Measurements from ENCODE around the gene NKD1.

The NKD1 gene

DNA sequence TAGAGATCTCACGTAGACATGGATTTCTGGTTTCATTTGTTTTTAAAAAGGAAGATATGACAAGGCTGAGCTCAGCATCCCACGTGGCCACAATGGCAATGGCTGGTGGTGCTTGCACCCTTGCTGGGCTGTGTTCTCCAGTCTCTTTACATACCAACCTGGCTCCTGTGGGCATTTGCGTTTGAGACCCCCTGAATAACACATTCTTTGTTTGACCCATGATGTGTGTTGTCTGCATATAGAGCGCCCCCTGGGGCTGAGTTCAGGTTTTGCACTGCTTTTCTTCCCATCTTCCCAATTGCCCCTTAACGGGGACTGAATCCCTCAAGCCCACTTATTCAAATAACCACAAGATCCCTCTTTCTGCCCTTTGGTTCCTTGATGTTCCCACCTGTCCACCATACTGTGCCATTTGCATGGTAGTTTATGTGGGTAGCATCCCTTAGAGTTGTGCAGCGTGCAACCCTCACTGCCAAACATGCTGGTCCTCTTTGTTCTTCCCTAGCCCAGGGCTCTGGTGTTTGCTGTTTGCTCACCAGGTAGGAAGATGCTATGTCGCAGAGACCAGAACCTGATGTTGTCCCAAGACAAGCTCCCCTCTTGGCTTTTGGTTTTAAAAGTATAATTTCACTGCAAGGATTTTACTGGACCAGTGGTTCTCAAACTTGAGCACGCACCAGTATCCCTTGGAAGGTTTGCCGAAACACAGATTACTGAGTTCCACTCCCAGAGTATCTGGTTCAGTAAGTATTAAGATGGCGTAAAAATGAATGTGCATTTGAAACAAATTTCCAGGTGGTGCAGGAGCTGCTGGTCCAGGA, 38.5 kb upstream of the NKD1 start:
- H3K27me3 Mint-ChIP-seq = peaks cover 2% of the 10 kb centered on the region
- no peak overlapping the region for H3K4me3 Mint-ChIP-seq
- no peaks in the 10 kb centered on the region for H3K9me3 Mint-ChIP-seq
- no peaks in the 10 kb centered on the region for H3K4me1 Mint-ChIP-seq
- ATAC-seq (ENCODE audit: low read depth) = no peak
- DNase-seq (ENCODE audit: low spot score in 2 of 2) = no peak
- no peaks in the 10 kb centered on the region for H3K36me3 Mint-ChIP-seq
- no peak overlapping the region for H3K27ac Mint-ChIP-seq

DNA sequence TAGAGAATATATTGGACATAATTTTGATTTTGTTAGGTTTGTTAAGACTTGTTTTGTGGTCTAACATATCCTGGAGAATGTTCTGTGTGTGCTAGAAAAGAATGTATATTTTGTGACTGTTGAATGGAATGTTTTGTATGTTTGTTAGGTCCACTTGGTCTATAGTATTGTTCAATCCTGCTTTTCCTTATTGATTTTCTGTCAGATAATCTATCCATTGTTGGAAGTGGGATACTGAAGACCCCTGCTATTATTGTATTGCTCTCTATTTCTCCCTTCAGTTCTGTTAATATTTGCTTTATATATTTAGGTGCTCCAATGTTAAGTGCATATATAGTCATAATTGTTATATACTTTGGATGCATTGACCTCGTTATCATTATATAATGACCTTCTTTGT, 33.0 kb upstream of the NKD1 start:
- H3K27ac Mint-ChIP-seq = no peak overlapping the region

DNA sequence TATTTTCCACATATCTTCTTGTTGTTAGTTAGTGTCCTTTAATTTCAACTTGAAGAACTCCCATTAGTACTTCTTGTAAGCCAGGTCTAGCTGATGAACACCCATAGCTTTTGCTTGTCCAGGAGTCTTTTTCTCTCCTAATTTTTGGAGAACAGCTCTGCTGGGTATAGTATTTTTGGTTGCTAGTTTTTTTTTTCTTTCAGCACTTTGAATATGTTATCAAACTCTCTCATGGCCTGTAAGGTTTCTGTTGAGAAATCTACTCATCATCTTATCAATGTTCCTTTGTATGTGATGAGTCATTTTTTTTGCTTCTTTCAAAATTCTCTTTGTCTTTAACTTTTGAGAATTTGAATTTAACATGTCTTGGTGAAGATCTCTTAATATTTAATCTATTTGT, 31.8 kb upstream of the NKD1 start:
- no peak for ATAC-seq (ENCODE audit: low read depth)
- Mint-ChIP-seq H3K4me1 (no peaks in the 10 kb centered on the region), H3K9me3 (peaks cover 11% of the 10 kb centered on the region), H3K27me3 (peaks cover 12% of the 10 kb centered on the region), H3K4me3 (no peak overlapping the region), H3K36me3 (peaks cover 7% of the 10 kb centered on the region), H3K27ac (no peak overlapping the region)
- DNase-seq (ENCODE audit: low spot score in 2 of 2) = no peak

More for the DNA sequence above, 33.0 kb upstream of the NKD1 start:
- no peak for DNase-seq (ENCODE audit: low spot score in 2 of 2)
- peaks cover 2% of the 10 kb centered on the region for H3K36me3 Mint-ChIP-seq
- H3K9me3 Mint-ChIP-seq = peaks cover 11% of the 10 kb centered on the region
- H3K4me3 Mint-ChIP-seq = no peak overlapping the region
- ATAC-seq (ENCODE audit: low read depth) = no peak
- H3K27me3 Mint-ChIP-seq = peaks cover 7% of the 10 kb centered on the region
- H3K4me1 Mint-ChIP-seq = no peaks in the 10 kb centered on the region

DNA sequence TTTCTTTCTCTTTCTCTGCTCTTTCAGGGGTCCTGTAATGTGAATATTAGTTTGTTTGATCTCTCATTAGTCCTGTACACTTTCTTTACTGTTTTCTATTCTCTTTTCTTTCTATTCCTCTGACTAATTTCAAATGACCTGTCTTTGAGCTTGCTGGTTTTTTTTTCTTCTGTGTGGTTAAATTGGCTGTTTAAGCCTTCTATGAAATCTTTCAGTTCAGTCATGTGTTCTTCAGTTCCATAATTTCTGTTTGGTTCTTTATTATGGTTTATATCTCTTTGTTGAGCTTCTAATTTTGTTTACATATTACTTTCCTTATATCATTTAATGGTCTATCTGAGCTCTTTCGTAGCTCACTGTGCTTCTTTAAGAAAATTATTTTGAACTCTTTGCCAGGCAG, 31.3 kb upstream of the NKD1 start:
- peaks cover 11% of the 10 kb centered on the region for H3K9me3 Mint-ChIP-seq
- no peak overlapping the region for H3K27ac Mint-ChIP-seq
- no peak for ATAC-seq (ENCODE audit: low read depth)
- H3K36me3 Mint-ChIP-seq = peaks cover 7% of the 10 kb centered on the region
- H3K27me3 Mint-ChIP-seq = peaks cover 12% of the 10 kb centered on the region
- H3K4me3 Mint-ChIP-seq = no peak overlapping the region
- no peak for DNase-seq (ENCODE audit: low spot score in 2 of 2)
- H3K4me1 Mint-ChIP-seq = no peaks in the 10 kb centered on the region

DNA sequence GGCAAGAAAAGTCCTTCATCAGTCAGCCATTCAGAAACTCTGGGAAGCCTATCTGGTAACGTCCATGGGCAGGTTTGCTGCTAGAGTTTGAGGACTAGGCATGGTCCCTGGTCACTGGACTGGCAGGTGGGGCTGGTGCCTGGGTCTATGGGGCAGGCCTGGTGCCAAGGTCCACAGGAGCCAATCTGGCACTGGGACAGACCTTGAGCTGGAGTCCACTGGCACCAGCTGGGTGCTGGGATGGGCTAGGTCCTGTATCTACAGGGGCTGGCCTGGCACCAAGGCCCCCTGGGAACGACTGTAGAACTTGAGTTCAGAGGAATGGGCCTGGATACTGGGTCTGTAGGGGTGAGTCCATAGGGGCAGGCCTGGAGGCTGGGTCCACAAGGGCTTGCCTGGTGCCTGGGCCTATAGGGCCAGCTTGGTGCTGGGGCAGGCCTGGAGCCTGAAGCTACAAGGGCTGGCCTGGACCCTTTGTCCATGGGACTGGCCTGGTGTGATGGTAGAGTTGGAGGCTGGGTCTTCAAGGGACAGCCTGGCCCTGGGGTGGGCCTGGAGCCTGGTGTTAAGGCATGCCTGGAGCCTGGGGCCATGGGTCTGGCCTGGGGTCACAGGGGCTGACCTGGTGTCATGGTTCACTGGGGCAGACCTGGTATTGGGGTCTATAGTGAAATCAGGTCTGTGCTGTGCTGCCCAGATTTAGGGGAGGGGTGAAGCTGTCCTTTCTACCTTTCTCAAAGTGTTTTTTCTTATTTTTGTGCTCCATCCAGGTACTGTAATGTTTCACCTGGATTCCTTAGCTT, 30.5 kb upstream of the NKD1 start:
- DNase-seq (ENCODE audit: low spot score in 2 of 2) = no peak
- Mint-ChIP-seq H3K27ac (no peak overlapping the region), H3K4me1 (no peaks in the 10 kb centered on the region), H3K4me3 (no peak overlapping the region), H3K36me3 (peaks cover 7% of the 10 kb centered on the region), H3K27me3 (peaks cover 13% of the 10 kb centered on the region), H3K9me3 (peaks cover 11% of the 10 kb centered on the region)
- no peak for ATAC-seq (ENCODE audit: low read depth)

DNA sequence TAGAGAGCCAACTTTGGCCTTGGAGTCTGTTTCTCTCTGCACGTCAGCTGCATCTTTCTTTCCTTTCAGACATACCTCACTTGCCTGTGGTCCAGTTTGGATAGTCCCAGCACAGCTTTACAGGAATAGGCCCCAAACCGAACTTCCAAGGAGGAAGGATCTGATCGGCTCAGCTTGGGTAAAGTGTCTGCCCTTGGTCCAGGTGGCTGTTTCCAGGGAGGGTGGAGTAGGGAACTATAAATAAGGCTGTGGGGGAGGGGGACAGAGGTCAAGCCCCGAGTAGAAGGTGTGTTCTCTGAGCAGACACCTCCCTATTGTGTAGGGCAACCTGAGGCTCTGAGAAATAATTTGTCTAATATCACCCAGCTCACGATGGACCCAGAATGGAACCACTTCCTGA, 29.2 kb upstream of the NKD1 start:
- Mint-ChIP-seq H3K36me3 (peaks cover 7% of the 10 kb centered on the region), H3K9me3 (peaks cover 11% of the 10 kb centered on the region), H3K4me1 (no peaks in the 10 kb centered on the region), H3K27ac (no peak overlapping the region), H3K4me3 (no peak overlapping the region), H3K27me3 (peaks cover 15% of the 10 kb centered on the region)
- ATAC-seq (ENCODE audit: low read depth) (no peak), DNase-seq (ENCODE audit: low spot score in 2 of 2) (no peak)

DNA sequence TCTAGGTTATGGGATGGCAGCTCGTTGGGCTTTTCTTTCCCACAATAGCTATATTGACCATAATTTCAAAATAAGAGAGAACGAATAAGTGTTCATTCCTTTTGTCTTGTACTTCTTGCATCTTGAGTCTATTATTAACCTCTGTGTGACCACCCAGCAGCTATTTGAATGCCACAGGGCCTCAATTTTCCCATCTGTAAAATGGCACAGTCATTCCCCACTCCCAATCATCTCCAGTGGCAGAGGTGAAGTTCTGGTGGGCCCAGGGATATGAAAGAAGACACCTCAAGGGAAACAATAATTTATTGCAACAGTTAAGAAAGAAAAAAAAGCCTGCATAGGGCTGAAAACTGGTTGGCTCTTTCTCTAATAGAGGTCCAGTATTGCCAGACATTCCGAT, 28.6 kb upstream of the NKD1 start:
- H3K36me3 Mint-ChIP-seq = peaks cover 7% of the 10 kb centered on the region
- DNase-seq (ENCODE audit: low spot score in 2 of 2) = no peak
- H3K27ac Mint-ChIP-seq = no peak overlapping the region
- no peaks in the 10 kb centered on the region for H3K4me1 Mint-ChIP-seq
- peaks cover 11% of the 10 kb centered on the region for H3K9me3 Mint-ChIP-seq
- no peak for ATAC-seq (ENCODE audit: low read depth)
- H3K4me3 Mint-ChIP-seq = no peak overlapping the region
- H3K27me3 Mint-ChIP-seq = peaks cover 15% of the 10 kb centered on the region

DNA sequence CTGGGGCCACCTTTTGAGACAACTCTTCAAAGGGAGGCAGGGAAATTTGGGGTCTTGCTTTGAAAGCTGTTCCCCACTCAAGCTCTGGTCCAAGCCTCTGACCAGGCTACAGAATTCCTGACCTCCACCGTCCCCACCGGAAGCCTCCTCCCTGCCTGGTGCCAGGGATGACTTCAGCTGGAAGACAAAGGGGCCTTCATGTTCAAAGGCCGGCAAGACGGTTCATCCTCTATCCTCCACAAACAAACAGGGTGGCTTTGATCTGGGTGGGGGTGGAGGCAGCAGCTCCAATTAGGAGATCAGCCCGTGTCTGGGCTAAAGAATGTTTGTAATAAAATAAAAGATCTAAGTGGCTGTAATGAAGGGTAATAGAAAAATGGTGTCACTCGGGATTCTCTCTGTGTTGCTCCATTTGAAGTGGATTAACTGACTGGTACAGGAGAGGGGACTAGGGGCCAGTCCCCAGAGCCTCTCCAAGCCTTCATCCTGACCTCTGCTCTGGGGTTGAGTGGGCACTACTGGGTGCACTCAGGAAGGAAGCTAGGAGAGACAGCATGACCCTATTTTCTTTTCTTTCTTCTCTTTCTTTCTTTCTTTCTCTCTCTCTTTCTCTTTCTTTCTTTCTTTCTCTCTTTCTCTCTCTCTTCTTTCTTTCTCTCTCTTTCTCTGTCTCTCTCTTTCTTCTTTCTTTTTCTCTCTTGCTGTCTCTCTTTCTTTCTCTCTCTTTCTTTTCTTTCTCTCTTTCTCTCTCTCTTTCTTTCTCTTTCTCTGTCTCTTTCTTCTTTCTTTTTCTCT, 27.5 kb upstream of the NKD1 start:
- ATAC-seq (ENCODE audit: low read depth) (no peak), DNase-seq (ENCODE audit: low spot score in 2 of 2) (no peak)
- H3K27ac Mint-ChIP-seq = no peak overlapping the region
- H3K4me1 Mint-ChIP-seq = no peaks in the 10 kb centered on the region
- H3K27me3 Mint-ChIP-seq = peaks cover 13% of the 10 kb centered on the region
- H3K9me3 Mint-ChIP-seq = peaks cover 8% of the 10 kb centered on the region
- no peak overlapping the region for H3K4me3 Mint-ChIP-seq
- peaks cover 7% of the 10 kb centered on the region for H3K36me3 Mint-ChIP-seq

DNA sequence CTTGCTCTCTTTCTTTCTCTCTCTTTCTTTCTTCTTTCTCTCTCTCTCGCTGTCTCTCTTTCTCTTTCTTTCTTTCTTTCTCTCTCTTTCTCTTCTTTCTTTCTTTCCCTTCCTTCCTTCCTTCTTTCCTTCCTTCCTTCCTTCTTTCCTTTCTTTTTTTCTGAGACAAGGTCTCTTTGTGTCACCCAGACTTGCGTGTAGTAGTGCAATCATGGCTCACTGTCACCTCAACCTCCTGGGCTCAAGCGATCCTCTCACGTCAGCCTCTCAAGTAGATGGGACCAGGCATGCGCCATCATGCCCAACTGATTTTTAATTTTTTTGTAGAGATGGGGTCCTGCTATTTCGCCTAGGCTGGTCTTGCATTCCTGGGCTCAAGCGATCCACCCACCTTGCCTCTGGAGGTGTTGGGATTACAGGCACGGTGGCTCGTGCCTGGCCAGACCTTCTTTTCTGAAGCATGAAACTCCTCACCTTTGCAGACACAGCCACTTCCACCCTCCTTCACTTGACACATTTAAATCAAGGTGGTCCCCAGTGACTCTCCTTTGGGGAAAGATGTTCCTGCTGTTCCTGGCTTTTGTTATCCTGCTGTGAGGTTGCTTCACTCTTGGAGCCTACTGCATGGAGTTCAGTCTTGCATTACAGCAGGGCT, 26.8 kb upstream of the NKD1 start:
- no peak overlapping the region for H3K27ac Mint-ChIP-seq
- no peak overlapping the region for H3K4me3 Mint-ChIP-seq
- H3K4me1 Mint-ChIP-seq = no peaks in the 10 kb centered on the region
- H3K36me3 Mint-ChIP-seq = peaks cover 7% of the 10 kb centered on the region
- ATAC-seq (ENCODE audit: low read depth) = no peak
- peaks cover 16% of the 10 kb centered on the region for H3K27me3 Mint-ChIP-seq
- H3K9me3 Mint-ChIP-seq = peaks cover 5% of the 10 kb centered on the region
- DNase-seq (ENCODE audit: low spot score in 2 of 2) = no peak

DNA sequence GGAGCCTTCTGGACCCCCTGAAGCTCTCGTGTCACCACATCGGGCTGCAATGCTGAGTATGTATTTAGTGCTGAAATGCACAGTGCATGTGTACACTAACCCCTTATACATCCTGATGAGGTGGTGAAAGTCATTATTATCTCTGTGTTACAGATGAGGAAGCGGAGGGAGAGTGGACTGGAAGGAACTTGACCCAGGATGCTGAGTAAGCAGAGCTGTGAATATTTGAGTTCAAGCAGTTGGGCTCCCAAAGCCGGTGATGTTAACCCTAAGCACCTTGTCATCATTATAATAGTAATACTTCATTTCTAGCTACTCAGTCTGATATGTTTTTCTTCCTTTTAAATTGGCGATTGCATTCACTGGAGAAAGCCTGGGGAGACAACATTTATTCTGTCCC, 25.9 kb upstream of the NKD1 start:
- Mint-ChIP-seq H3K9me3 (no peaks in the 10 kb centered on the region), H3K36me3 (peaks cover 5% of the 10 kb centered on the region), H3K4me3 (no peak overlapping the region), H3K27ac (no peak overlapping the region), H3K4me1 (no peaks in the 10 kb centered on the region), H3K27me3 (peaks cover 15% of the 10 kb centered on the region)
- DNase-seq (ENCODE audit: low spot score in 2 of 2) (no peak), ATAC-seq (ENCODE audit: low read depth) (no peak)

DNA sequence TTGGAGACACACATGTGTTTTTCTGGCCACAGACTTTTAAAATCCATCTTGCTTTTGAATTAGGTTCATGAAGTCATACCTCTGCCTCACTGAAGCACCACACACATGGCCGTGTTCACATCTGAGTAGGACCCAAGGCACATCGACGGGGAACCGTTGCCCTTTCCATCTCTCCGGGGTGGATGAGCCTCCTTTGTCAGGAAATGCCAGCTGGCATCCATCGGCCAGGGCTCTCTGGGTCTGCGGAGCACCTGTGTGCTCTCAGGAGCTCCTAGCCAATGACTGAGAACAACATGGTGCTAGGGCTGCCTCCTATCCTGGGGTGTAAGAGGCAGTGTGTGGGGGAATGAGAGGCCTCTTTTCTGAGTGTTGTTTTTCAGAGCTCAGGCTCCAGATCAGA, 24.5 kb upstream of the NKD1 start:
- Mint-ChIP-seq H3K27ac (no peak overlapping the region), H3K4me1 (no peaks in the 10 kb centered on the region), H3K4me3 (no peak overlapping the region), H3K27me3 (peaks cover 15% of the 10 kb centered on the region), H3K36me3 (peaks cover 5% of the 10 kb centered on the region), H3K9me3 (no peaks in the 10 kb centered on the region)
- ATAC-seq (ENCODE audit: low read depth) (no peak), DNase-seq (ENCODE audit: low spot score in 2 of 2) (no peak)

DNA sequence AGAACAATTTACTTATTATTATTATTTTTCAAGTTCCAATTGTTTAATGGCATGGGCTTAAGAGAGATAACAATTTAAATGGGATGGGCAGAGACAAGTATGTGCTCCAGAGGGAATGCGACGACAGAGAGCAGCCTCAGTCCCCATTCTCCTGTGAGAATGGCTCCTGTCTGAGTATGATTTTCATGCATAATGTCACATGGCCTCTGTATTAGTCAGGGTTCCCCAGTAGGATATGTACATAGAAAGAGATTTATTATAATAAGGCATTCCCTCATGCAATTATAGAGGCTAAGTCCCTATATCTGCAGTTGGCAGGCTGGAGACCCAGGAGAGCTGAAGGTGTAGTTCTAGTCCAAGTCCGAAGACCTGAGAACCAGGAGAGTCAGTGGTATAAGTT, 22.9 kb upstream of the NKD1 start:
- peaks cover 18% of the 10 kb centered on the region for H3K27me3 Mint-ChIP-seq

DNA sequence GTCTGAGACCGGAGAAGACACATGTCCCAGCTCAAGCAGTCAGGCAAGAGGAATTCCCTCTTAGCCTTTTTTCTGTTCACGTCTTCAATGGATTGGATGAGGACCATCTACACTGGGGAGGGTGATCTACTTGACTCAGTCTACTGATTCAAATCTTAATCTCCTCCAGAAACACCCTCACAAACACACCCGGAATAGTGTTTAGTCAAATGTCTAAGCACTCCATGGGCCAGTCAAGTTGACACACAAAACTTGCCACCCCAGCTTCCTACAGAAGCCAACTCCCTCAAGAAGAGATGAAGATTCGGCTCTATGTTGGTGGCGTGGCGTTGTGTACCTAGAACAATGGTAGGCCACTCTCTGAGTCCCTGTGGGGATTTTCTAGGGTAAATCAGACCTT, 22.5 kb upstream of the NKD1 start:
- H3K4me1 Mint-ChIP-seq = no peaks in the 10 kb centered on the region
- ATAC-seq (ENCODE audit: low read depth) = no peak
- no peak for DNase-seq (ENCODE audit: low spot score in 2 of 2)
- H3K27me3 Mint-ChIP-seq = peaks cover 18% of the 10 kb centered on the region
- H3K36me3 Mint-ChIP-seq = peaks cover 5% of the 10 kb centered on the region
- peaks cover 5% of the 10 kb centered on the region for H3K9me3 Mint-ChIP-seq
- no peak overlapping the region for H3K4me3 Mint-ChIP-seq
- H3K27ac Mint-ChIP-seq = no peak overlapping the region

More for the DNA sequence above, 22.9 kb upstream of the NKD1 start:
- ATAC-seq (ENCODE audit: low read depth) = no peak
- Mint-ChIP-seq H3K9me3 (peaks cover 4% of the 10 kb centered on the region), H3K27ac (no peak overlapping the region), H3K4me3 (no peak overlapping the region), H3K4me1 (no peaks in the 10 kb centered on the region), H3K36me3 (peaks cover 5% of the 10 kb centered on the region)
- DNase-seq (ENCODE audit: low spot score in 2 of 2) = no peak

Measured in memory B cell (primary cell).